Muscle of arm (tissue), 12 donors: ENCODE data around the gene ARHGAP15. TPM values are rescaled to one million over a fixed set of nuclear protein-coding genes. Genes with fewer than 3 reads are reported as not detected.

Experiments
- DNase-seq: peaks from one replicate; pipeline ENCODE4 v3.0.0-alpha.2; 2013
- polyA plus RNA-seq, 12 donors: library from polyadenylated mRNA; unstranded; fragments of 120-200 nt; gene quantifications; one replicate each; pipeline ENCODE4 v1.2.1, GENCODE V29; 2013; ENCODE audit not compliant: insufficient read length in 12 of 12

The ARHGAP15 gene
- polyA plus RNA-seq, 12 donors, result 6.9 to 19.2 (median 9.6) TPM; not detected in 2

- no peak for DNase-seq
Measured at GRCh38 chr2:143341478-143341877, 212.3 kb downstream of the ARHGAP15 start.

GRCh38 chr2:143344780-143345179, 215.6 kb downstream of the ARHGAP15 start:
- no peak for DNase-seq

- DNase-seq, result no peak
Measured at GRCh38 chr2:143345887-143346787, 216.9 kb downstream of the ARHGAP15 start.

- no peak for DNase-seq
Measured at GRCh38 chr2:143347271-143347695, 218.1 kb downstream of the ARHGAP15 start.

- DNase-seq, result no peak
Measured at GRCh38 chr2:143347901-143348414, 218.7 kb downstream of the ARHGAP15 start.

- DNase-seq, result no peak
Measured at GRCh38 chr2:143354050-143354750, 225.0 kb downstream of the ARHGAP15 start.

GRCh38 chr2:143355870-143356269, 226.7 kb downstream of the ARHGAP15 start:
- no peak for DNase-seq

GRCh38 chr2:143356336-143356735, 227.1 kb downstream of the ARHGAP15 start:
- DNase-seq, result no peak

- DNase-seq, result no peak
Measured at GRCh38 chr2:143356736-143357446, 227.7 kb downstream of the ARHGAP15 start.

- DNase-seq, result peak; percentile 7
Measured at GRCh38 chr2:143357966-143358365, 228.7 kb downstream of the ARHGAP15 start.

GRCh38 chr2:143361346-143361745, 232.1 kb downstream of the ARHGAP15 start:
- DNase-seq, result no peak

- DNase-seq, result no peak
Measured at GRCh38 chr2:143371616-143372015, 242.4 kb downstream of the ARHGAP15 start.

- DNase-seq, result no peak
Measured at GRCh38 chr2:143375384-143375880, 246.2 kb downstream of the ARHGAP15 start.

- DNase-seq, result no peak
Measured at GRCh38 chr2:143378996-143379395, 249.8 kb downstream of the ARHGAP15 start.

GRCh38 chr2:143379955-143380354, 250.7 kb downstream of the ARHGAP15 start:
- no peak for DNase-seq

GRCh38 chr2:143382573-143382972, 253.4 kb downstream of the ARHGAP15 start:
- DNase-seq, result no peak

GRCh38 chr2:143383016-143383415, 253.8 kb downstream of the ARHGAP15 start:
- no peak for DNase-seq

- no peak for DNase-seq
Measured at GRCh38 chr2:143384111-143384510, 254.9 kb downstream of the ARHGAP15 start.

- no peak for DNase-seq
Measured at GRCh38 chr2:143390171-143390570, 261.0 kb downstream of the ARHGAP15 start.

GRCh38 chr2:143392358-143392757, 263.1 kb downstream of the ARHGAP15 start:
- no peak for DNase-seq

GRCh38 chr2:143394062-143394461, 264.8 kb downstream of the ARHGAP15 start:
- no peak for DNase-seq
